Fibroblast of skin of left quadriceps (primary cell): ENCODE data around the gene MATR3.
"Not testable (repeated sequence)": the region's sequence is repeated elsewhere in the genome, so short reads cannot be mapped to it uniquely, and the experiment has no call there.

Experiments
- DNase-seq, 2 experiments: peaks; one replicate each; pipeline ENCODE4 v3.0.0-alpha.2; 2013; ENCODE audit warnings: low read depth in 2 of 2

MATR3 gene

DNA sequence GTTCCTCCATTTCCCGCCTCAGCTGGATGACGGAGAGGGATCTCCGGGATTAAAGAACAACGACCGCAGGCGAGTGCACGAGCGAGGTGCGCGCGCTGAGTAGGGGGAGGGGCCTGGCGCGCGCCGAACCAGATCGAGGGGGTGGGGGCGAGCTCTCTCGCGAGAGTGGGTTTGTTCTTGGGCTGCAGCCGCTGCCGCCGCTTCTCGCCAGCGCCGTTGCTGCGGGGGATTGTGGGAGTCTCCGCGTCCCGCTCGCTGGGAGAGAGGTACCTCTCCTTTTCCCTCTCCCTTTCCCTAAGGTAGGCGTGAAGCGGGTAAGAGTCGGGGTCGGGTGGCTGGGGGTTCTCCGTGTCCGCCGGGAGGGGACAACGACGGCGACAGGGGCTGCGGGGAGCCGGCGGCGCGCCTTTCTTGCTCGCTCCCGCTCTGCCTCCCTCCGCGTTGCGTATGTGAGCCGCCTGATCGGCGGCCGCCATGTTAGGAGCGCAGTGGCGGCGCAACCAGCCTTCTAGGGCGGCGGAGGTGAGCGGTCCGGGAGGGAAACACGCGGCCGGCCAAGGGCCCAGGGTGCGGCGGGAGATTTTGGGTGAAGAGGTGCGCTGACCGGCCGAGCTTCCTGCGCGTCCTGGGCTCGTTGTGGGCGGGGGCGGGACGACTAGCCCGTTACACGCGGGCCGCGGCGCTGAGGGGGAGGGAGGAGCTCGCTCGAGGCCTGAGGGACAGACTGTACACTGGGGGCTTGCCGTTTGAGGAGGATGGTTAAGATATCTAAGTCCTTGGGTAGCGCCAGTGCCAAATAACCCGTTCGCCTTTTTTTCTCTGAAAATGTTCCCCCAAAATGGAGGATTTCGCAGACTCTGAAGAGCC, at the start of gene MATR3:
TSS of gene MATR3 (plus strand) at position 234 of the 867 bp plus-strand sequence. CDS start 13,676 bp downstream, outside the sequence.
- peak; percentile 93 to 94 for DNase-seq

DNA sequence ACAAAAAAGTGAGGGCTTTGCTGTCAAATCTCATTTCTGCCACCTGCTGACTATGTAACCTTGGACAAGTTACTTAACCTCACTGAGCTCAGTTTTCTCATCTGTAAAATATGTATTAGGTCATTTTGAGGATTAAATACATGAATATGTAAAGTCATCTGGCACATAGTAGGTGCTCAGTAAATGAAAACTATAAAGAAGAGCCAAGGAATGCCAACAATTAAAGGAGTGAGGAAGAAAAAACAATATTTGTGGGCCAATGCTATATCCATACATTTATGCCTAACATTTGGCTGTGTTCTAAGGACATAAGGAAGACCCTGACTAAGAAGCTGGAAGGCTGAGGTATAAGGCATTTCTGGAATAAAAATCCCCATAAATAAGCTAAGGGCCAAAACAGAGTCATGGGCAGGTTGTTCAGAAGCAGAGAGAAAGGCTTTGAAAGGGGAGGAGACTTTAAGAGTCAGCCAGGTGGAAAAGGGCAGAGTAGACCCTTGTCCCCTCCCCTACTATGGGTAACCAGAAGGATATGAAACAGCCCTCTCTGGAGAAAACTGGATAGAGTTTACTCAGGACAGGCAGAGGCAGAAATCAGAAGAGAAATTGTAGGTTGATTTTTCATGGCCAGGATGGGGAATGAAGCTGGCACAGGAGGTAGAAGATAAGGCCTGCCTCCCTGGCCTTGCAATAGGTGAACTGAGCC, 47.8 kb upstream of the MATR3 start:
- DNase-seq = no peak

GRCh38 chr5:139246394-139246793, 47.1 kb upstream of the MATR3 start:
- peak in 1 of 2 experiments; percentile 40 for DNase-seq

DNA sequence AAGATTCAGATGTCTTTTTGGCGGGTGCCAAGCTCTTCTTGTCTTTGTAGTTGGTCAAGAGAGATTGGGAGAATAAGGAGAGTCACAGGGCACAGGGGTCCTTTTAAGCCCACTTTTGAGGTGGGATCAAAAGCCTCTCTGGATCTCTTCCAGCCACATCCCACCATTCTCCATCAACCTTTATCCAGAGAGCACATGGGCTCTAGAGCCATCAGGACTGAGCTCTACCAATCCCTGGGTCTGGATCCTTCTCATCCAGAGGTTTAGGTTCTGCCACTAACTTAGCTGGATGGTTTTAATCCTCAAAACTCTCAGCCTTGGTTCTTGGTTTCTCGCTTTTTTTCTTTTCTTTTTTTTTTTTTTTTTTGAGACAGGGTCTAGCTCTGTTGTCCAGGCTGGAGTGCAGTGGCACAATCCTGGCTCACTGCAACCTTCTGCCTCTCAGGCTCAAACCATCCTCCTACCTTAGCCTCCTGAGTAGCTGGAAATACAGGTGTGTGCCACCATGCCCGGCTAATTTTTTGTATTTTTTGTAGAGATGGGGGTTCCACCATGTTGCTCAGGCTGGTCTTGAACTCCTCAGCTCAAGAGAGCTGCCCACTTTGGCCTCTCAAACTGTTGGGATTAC, 44.6 kb upstream of the MATR3 start:
- no peak for DNase-seq

GRCh38 chr5:139251281-139251687, 42.3 kb upstream of the MATR3 start:
- no peak for DNase-seq

DNA sequence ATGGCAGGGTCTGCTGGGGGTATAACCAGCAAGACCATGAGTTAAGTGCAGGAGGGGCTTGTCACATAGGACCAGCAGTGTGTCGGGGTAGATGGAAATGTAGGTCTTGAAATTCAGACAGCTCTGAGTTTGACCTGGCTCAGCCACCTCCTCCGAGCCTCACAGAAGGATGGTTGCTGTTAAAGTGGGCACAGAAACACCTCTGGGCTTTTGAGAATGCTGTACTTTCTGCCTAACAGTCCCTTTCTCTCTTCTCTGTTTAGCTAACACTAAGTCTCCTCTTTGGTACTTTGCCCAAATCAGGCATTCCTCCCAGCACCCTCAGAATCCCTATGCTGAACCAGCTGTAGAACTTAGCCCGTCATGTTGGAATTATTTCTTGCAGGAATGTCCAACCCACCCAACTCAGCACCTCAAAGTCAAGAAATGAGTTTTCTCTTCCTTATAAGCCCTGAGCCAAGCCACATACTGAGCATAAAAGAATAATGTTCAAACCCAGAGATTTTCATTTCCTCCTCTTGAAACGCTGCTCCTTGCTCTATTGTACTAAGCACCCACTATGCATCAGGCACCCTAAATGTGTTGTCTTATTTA, 41.7 kb upstream of the MATR3 start:
- DNase-seq = no peak

GRCh38 chr5:139253115-139253514, 40.4 kb upstream of the MATR3 start:
- no peak for DNase-seq

- no peak for DNase-seq
Observed at GRCh38 chr5:139256820-139257219, 36.7 kb upstream of the MATR3 start.

GRCh38 chr5:139262059-139262741, 31.3 kb upstream of the MATR3 start:
- DNase-seq = no peak

GRCh38 chr5:139262742-139263445, 30.6 kb upstream of the MATR3 start:
- DNase-seq = peak; percentile 84 to 86

- DNase-seq = no peak
Observed at GRCh38 chr5:139263536-139263935, 30.0 kb upstream of the MATR3 start.

DNA sequence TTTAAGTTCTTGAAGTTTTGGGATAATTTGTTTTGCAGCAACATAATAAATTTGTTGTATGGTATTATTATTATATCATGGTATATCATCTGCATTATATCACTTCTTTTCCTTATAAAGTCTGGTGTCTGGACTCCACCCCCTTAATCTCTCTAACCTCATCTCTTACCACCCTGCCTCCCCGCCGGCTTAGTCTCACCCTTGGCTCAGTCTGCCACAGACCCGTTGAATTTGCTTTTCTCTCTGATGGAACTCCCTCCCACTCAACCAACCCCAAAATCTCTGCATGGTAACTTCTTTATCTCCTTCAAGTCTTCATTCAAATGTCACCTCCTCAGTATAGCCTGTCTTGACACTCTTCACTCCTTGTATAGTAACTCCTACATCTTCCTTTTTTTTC, 29.6 kb upstream of the MATR3 start:
- DNase-seq = no peak

GRCh38 chr5:139265001-139265400, 28.5 kb upstream of the MATR3 start:
- DNase-seq = no peak

- DNase-seq = no peak
Observed at GRCh38 chr5:139266236-139266635, 27.3 kb upstream of the MATR3 start.

- no peak for DNase-seq
Observed at GRCh38 chr5:139267481-139267880, 26.1 kb upstream of the MATR3 start.

DNA sequence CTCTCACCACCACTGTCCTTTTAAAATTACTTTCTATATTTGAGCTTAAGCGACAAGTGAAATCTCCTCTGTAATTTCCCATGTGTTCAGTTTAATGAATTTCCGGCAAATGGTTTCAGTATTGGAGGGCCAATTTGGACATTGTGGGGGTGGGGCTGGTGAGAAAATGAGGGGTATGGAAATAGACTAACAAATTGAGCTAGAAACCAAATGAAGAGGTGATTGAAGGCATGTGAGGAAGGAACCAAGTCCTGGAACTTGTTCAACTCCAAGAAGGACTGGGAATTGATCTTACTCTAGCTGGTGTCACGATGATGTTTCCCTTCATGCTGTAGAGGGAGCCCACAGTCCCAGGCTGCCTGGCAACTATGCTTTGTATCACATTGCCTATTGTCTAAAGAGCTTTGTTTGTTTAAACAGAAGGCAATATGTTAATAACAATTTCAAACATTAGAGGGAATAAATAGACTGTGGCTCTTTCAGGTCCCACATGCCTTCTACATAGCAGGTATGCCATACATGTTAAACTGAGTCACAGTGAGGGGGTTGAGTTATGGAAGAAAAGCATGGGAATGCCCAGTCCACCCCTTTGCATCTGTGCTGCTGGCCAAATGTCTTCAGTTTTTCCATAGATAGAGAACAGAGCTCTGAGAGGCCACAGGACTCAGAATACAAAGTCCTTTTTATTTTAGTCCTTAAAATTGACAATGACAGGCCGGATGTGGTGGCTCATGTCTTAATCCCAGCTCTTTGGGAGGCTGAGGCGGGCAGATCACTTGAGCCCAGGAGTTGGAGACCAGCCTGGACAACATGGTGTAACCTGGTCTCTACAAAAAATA, 25.0 kb upstream of the MATR3 start:
- DNase-seq = no peak

- DNase-seq = not testable (repeated sequence)
Observed at GRCh38 chr5:139270718-139271117, 22.8 kb upstream of the MATR3 start.

- peak; percentile 58 to 62 for DNase-seq
Observed at GRCh38 chr5:139271201-139272027, 22.1 kb upstream of the MATR3 start.
